BLaER1 (cell line): ENCODE results near the gene PBRM1.

ENCODE experiments used
- H3K27ac ChIP-seq: shearing (Covaris generic); formaldehyde crosslinking; 2 replicates; pipeline ENCODE4 v1.8.1; 2022
- H3K27me3 ChIP-seq: shearing (Covaris generic); formaldehyde crosslinking; 2 replicates; pipeline ENCODE4 v1.8.1; 2022
- H3K36me3 ChIP-seq: shearing (Covaris generic); formaldehyde crosslinking; 2 replicates; pipeline ENCODE4 v1.8.1; 2022
- H3K4me1 ChIP-seq: shearing (Covaris generic); formaldehyde crosslinking; 2 replicates; pipeline ENCODE4 v1.8.1; 2022
- H3K4me2 ChIP-seq: shearing (Covaris generic); formaldehyde crosslinking; 2 replicates; pipeline ENCODE4 v1.8.1; 2022
- H3K4me3 ChIP-seq: shearing (Covaris generic); formaldehyde crosslinking; 2 replicates; pipeline ENCODE4 v1.8.1; 2022
- H3K9ac ChIP-seq: shearing (Covaris generic); formaldehyde crosslinking; 2 replicates; pipeline ENCODE4 v1.8.1; 2022
- H3K9me3 ChIP-seq: shearing (Covaris generic); formaldehyde crosslinking; 2 replicates; pipeline ENCODE4 v1.8.1; 2022
- H4K20me1 ChIP-seq: shearing (Covaris generic); formaldehyde crosslinking; 2 replicates; pipeline ENCODE4 v1.8.1; 2022
- Cebpa-rat ChIP-seq: shearing (Covaris generic); IDR thresholded peaks from 2 replicates; pipeline ENCODE4 v1.8.1; 2022

The PBRM1 gene

DNA sequence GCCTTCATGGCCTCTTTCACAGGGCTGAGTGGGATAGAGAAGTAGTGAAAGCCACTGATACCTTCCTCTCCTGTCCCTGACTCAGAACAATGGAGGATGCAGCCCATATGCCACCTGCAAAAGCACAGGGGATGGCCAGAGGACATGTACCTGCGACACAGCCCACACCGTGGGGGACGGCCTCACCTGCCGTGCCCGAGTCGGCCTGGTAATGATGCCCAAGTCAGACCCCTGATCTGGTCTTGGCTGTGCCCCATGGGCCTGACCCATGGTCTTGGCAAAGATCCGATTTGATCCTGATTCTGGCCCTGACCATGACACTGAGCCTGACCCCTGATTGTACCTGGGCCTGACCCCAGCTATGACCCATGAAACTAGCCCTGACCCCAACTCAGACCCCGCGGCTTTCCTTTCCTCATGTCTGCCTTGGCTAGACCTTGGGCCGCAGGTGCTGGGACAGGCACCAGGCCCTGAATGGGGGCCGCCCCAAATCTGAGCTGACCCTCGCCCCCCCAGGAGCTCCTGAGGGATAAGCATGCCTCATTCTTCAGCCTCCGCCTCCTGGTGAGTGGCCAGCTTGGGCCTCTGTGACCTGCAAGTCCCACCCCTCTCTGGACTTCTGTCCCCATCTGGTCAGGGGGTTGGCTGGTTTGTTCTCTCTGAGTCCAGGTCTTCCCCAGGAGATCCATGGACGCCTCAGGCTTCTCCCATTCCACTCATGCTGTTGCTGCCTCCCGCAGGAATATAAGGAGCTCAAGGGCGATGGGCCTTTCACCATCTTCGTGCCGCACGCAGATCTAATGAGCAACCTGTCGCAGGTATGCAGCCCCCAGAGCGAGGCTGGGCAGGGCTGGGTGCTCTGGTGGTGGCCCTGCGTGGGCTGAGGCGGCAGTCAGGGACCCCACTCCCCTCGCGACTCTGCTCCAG lies 167.7 kb downstream of the PBRM1 start:
- Histone ChIP-seq H3K4me2 (no peak overlapping the region), H4K20me1 (no peaks in the 10 kb centered on the region)
- no peak for TF ChIP-seq Cebpa-rat

DNA sequence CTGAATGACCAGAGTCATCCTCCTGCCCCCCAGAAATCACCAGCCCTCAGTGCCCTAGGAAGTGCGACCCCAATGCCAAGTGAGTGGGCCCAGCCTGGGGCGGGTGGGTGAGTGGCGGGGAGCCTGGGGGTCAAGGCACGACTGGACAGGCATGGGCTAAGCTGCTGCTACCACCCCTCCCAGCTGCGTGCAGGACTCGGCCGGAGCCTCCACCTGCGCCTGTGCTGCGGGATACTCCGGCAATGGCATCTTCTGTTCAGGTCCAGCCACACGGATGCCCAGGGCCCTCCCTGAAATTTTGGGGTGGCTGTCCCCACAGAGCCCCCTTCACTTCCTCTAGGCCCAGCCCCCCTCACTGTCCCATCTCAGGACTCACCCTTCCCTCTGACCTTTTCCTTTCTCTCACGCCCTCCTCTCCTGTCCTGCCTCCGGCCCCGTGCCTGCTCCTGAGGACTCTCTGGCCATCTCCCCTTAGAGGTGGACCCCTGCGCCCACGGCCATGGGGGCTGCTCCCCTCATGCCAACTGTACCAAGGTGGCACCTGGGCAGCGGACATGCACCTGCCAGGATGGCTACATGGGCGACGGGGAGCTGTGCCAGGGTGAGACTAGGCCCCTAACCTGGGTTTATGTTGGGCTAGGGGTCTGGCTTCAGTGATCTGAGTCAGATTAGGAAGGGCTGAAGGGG lies 169.1 kb downstream of the PBRM1 start:
- H3K4me3 ChIP-seq: no peak overlapping the region
- no peak for TF ChIP-seq Cebpa-rat
- H4K20me1 ChIP-seq: no peaks in the 10 kb centered on the region
- H3K27me3 ChIP-seq: no peaks in the 10 kb centered on the region
- no peaks in the 10 kb centered on the region for H3K4me1 ChIP-seq
- no peak overlapping the region for H3K27ac ChIP-seq
- no peaks in the 10 kb centered on the region for H3K9me3 ChIP-seq
- H3K36me3 ChIP-seq: no peaks in the 10 kb centered on the region; the same call in 1 of the 2 replicates
- no peak overlapping the region for H3K4me2 ChIP-seq
- H3K9ac ChIP-seq: no peak overlapping the region

More for the DNA sequence above, 167.7 kb downstream of the PBRM1 start:
- Histone ChIP-seq H3K27ac (no peak overlapping the region), H3K9me3 (no peaks in the 10 kb centered on the region), H3K4me1 (no peaks in the 10 kb centered on the region), H3K27me3 (no peaks in the 10 kb centered on the region), H3K36me3 (peaks cover 14% of the 10 kb centered on the region), H3K4me3 (no peak overlapping the region), H3K9ac (no peak overlapping the region)

DNA sequence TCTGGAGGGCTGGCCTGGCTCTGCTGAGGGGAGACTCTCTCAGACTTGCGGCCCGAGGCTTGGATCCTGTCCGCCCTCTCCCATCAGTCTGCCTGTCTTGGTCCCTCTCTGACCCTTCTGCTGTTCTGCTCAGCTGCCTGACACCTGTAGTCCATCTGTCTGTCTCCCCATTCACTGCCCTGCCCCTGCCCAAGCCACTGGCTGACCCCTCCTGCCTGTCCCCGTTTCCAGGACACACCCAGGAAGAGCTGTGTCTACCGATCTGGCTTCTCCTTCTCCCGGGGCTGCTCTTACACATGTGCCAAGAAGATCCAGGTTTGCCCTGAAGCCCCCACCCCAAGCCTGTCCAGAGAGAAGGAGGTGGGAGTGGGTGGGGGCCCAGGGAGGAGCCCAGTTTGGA lies 170.5 kb downstream of the PBRM1 start:
- Histone ChIP-seq H3K4me3 (no peak overlapping the region), H3K9ac (no peak overlapping the region), H3K4me2 (no peak overlapping the region), H3K36me3 (no peaks in the 10 kb centered on the region), H3K27me3 (no peaks in the 10 kb centered on the region), H4K20me1 (no peaks in the 10 kb centered on the region), H3K4me1 (no peaks in the 10 kb centered on the region), H3K9me3 (no peaks in the 10 kb centered on the region), H3K27ac (no peak overlapping the region)
- TF ChIP-seq Cebpa-rat: no peak

DNA sequence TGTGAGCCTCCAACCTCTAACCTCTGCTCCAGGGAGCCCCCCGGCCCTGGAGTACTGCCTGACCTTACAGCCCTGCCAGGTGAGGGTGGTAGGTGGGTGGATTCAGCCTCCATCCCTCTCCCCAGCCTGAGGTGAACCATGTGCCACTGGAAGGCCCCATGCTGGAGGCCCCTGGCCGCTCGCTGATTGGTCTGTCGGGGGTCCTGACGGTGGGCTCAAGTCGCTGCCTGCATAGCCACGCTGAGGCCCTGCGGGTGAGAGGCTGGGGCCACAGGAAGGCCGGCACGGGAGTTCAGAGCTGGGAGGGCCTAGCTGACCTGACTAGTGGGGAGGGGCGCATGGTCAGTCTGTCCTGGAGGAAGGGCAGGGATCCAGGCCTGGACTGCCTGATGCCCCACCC lies 171.1 kb downstream of the PBRM1 start:
- H3K27me3 ChIP-seq: no peaks in the 10 kb centered on the region
- no peak overlapping the region for H3K9ac ChIP-seq
- no peaks in the 10 kb centered on the region for H3K4me1 ChIP-seq
- no peak overlapping the region for H3K4me3 ChIP-seq
- H3K4me2 ChIP-seq: no peak overlapping the region
- H3K36me3 ChIP-seq: no peaks in the 10 kb centered on the region
- H3K27ac ChIP-seq: no peak overlapping the region
- H3K9me3 ChIP-seq: no peaks in the 10 kb centered on the region
- no peaks in the 10 kb centered on the region for H4K20me1 ChIP-seq
- no peak for TF ChIP-seq Cebpa-rat

DNA sequence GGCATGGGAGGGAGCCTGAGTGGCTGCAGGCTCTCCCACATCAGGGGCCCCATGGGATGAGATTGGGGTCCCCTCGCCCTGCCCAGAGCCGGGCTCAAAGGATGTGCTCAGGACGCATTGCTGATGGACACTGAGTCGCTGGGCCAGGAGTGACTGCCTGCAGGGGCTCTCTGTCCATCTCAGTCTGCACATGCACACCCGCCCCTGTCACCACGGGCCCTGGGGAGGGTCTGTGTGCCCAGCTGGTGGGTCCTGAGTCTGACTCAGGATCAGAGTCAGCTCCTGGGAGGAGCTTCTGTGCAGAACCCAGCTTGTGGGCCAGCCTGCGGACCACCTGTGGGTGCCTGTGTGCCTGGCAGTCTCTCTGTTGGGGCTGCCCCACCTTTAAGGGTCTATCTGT lies 172.4 kb downstream of the PBRM1 start:
- H3K27ac ChIP-seq: no peak overlapping the region
- H3K4me1 ChIP-seq: no peaks in the 10 kb centered on the region
- no peak for TF ChIP-seq Cebpa-rat
- no peaks in the 10 kb centered on the region for H3K27me3 ChIP-seq
- H3K4me3 ChIP-seq: no peak overlapping the region
- H4K20me1 ChIP-seq: no peaks in the 10 kb centered on the region
- no peak overlapping the region for H3K4me2 ChIP-seq
- H3K9me3 ChIP-seq: no peaks in the 10 kb centered on the region
- no peak overlapping the region for H3K9ac ChIP-seq
- no peaks in the 10 kb centered on the region for H3K36me3 ChIP-seq

DNA sequence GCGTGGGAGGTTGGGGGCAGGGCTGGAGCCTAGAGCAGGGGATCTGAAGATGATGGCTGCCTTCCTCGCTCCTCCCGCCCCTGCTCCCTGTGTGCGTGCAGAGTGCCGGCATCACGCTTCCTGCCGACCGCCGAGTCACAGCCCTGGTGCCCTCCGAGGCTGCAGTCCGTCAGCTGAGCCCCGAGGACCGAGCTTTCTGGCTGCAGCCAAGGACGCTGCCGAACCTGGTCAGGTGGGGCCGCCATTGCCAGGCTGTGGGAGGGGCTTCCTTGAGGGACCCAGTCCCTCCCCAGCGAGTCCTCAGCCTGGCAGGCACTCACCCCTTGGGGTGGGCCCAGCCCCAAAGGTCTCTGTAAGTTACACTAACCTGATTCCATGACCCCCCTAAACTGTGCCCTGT lies 173.0 kb downstream of the PBRM1 start:
- no peaks in the 10 kb centered on the region for H3K9me3 ChIP-seq

DNA sequence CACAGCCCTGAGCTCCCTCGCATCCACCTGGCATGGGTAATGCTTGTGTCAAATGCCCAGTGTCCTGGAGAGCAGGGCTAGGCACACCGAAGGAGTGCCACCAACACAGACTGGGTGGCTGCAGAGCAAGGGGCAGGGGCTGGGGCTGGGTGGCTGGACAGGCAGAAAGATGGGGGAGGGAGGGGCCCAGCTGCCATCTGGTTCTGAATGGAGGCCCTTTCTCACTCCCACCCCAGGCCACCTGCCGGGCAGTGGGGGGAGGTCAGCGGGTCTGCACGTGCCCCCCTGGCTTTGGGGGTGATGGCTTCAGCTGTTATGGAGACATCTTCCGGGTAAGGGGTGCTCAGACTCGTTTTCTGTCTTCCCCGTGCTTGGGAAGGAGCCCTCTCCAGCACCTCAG lies 173.6 kb downstream of the PBRM1 start:
- no peak overlapping the region for H3K4me3 ChIP-seq
- no peaks in the 10 kb centered on the region for H3K9me3 ChIP-seq
- H3K27ac ChIP-seq: no peak overlapping the region
- no peak overlapping the region for H3K4me2 ChIP-seq
- no peak overlapping the region for H3K9ac ChIP-seq
- no peaks in the 10 kb centered on the region for H3K27me3 ChIP-seq
- H4K20me1 ChIP-seq: no peaks in the 10 kb centered on the region
- H3K36me3 ChIP-seq: no peaks in the 10 kb centered on the region
- no peaks in the 10 kb centered on the region for H3K4me1 ChIP-seq
- no peak for TF ChIP-seq Cebpa-rat

More for the DNA sequence above, 173.0 kb downstream of the PBRM1 start:
- Histone ChIP-seq H3K4me2 (no peak overlapping the region), H3K4me1 (no peaks in the 10 kb centered on the region), H4K20me1 (no peaks in the 10 kb centered on the region), H3K4me3 (no peak overlapping the region), H3K9ac (no peak overlapping the region), H3K27ac (no peak overlapping the region), H3K36me3 (no peaks in the 10 kb centered on the region), H3K27me3 (no peaks in the 10 kb centered on the region)
- no peak for TF ChIP-seq Cebpa-rat

DNA sequence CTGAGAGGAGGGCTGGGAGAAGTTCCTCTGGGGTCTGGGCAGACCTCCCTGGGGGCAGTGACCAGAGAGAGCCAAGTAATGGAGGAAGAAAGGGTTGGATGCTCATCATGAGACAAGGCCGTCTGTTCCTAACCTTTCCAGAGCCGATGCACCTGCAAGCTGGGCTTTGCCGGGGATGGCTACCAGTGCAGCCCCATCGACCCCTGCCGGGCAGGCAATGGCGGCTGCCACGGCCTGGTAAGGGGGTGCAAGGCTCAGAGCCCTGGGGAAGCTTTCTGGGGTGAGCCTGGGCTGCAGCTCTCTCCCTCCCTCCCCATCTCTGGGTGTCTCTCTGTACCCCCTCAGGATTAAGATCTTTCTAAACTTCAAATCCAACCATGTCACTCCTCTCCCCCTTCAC lies 174.2 kb downstream of the PBRM1 start:
- Histone ChIP-seq H3K4me2 (no peak overlapping the region), H3K9me3 (no peaks in the 10 kb centered on the region), H3K27ac (no peak overlapping the region), H3K9ac (no peak overlapping the region), H3K4me3 (no peak overlapping the region), H4K20me1 (no peaks in the 10 kb centered on the region), H3K36me3 (no peaks in the 10 kb centered on the region), H3K27me3 (no peaks in the 10 kb centered on the region), H3K4me1 (no peaks in the 10 kb centered on the region)
- TF ChIP-seq Cebpa-rat: no peak

DNA sequence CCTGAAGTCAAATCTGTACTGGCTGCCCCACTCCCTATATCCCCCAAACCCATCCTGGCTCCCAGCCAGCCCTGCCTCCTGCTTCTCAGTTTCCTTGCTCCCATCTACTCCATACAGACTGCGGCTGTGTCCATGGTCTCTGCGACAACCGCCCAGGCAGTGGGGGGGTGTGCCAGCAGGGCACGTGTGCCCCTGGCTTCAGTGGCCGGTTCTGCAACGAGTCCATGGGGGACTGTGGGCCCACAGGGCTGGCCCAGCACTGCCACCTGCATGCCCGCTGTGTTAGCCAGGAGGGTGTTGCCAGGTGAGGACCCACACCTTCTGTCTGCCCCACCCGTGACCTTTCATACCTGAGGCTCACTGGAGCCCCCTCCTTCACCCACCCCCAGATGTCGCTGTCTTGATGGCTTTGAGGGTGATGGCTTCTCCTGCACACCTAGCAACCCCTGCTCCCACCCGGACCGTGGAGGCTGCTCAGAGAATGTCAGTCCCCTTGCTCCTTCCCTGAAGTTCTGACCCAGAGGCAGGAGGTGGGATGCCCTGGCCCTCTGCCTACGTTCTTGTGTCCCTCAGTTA lies 175.9 kb downstream of the PBRM1 start:
- no peak overlapping the region for H3K27ac ChIP-seq
- H4K20me1 ChIP-seq: no peaks in the 10 kb centered on the region
- no peaks in the 10 kb centered on the region for H3K36me3 ChIP-seq
- no peak overlapping the region for H3K4me2 ChIP-seq
- H3K4me3 ChIP-seq: no peak overlapping the region
- no peak for TF ChIP-seq Cebpa-rat
- no peaks in the 10 kb centered on the region for H3K9me3 ChIP-seq
- H3K27me3 ChIP-seq: no peaks in the 10 kb centered on the region
- H3K4me1 ChIP-seq: no peaks in the 10 kb centered on the region
- no peak overlapping the region for H3K9ac ChIP-seq

DNA sequence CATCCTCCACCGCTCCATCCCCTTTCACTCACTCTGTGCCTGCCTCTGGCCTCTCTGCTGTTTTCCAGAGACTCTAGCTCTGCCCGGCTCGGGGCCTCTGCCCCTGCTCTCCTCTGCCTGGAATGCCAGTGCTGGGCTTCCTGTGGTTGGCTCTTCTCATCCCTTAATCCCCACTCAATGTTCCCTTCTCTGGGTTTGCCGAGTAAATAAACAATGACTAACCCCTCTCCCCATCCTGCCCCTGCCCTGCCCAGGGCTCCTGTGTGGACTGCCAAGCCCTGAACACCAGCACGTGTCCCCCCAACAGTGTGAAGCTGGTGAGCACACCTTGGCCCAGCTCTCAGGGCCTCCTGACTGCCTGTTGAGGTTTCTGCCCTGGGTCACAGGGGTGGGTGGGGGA lies 178.4 kb downstream of the PBRM1 start:
- H3K4me3 ChIP-seq: no peak overlapping the region
- no peaks in the 10 kb centered on the region for H3K9me3 ChIP-seq
- no peaks in the 10 kb centered on the region for H3K27me3 ChIP-seq
- TF ChIP-seq Cebpa-rat: no peak
- no peak overlapping the region for H3K9ac ChIP-seq
- H3K4me2 ChIP-seq: no peak overlapping the region
- H3K27ac ChIP-seq: no peak overlapping the region
- no peaks in the 10 kb centered on the region for H3K36me3 ChIP-seq
- peaks cover 15% of the 10 kb centered on the region for H3K4me1 ChIP-seq
- H4K20me1 ChIP-seq: no peaks in the 10 kb centered on the region
